HG02798 (cell line): ENCODE results near the gene PLA2G4F.

Experiments
- ATAC-seq: cut with Tn5 transposase; IDR thresholded peaks from one replicate; pipeline ENCODE4 v1.9.1; 2021; ENCODE audit warnings: mild to moderate bottlenecking; ENCODE audit not compliant: unreplicated experiment, poor library complexity

The PLA2G4F gene

DNA sequence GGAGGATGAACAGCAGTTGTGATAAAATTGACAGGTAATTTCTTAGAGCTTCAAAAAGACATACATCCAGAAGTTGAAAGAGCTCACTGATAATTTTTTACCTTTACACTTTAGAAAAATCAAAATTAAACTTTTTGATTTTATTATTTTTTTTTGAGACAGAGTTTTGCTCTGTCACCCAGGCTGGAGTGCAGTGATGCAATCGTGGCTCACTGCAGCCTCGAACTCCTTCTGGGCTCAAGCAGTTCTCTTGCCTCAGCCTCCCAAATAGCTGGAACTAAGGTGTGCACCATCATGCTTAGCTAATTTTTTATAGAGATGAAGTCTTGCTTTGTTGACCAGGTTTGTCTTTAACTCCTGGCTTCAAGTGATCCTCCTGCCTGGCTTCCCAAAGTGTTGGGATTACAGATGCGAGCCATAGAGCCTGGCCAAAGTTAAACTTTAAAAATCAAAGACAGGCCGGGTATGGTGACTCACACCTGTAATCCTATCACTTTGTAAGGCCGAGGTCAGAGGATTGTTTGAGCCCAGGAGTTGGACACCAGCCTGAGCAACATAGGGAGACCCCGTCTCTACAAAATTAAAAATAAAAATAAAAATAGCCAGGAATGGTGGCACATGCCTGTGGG, 21.7 kb downstream of the PLA2G4F start:
- no peak for ATAC-seq

DNA sequence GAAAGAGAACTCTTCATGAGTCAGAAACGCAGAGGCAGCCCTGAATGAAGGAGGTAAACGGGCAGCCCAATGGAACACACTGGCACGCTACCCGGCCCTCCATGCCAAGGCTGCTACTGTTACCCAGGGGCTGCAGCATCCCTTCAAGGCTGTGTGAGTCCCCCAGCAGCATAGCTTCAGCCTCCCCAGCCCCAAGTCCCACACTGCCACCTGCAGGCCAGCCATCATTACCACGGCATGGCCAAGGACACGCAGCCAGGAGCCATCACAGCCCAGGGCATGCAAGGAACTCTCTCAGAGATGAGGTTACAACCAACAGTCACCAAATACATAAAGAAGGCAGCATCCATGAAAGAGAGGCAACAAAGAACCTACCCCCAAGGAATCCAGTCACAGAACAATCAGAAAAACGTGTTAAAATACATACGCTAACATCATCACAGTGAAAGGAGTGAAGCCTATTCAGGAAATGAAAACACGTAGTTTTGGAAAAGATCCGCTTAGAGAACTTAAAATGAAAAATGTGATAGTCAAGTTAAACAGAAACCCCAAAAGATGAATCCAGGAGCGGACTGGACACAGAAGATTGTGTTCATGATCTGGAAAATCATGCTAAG, 22.4 kb downstream of the PLA2G4F start:
- ATAC-seq, result no peak

DNA sequence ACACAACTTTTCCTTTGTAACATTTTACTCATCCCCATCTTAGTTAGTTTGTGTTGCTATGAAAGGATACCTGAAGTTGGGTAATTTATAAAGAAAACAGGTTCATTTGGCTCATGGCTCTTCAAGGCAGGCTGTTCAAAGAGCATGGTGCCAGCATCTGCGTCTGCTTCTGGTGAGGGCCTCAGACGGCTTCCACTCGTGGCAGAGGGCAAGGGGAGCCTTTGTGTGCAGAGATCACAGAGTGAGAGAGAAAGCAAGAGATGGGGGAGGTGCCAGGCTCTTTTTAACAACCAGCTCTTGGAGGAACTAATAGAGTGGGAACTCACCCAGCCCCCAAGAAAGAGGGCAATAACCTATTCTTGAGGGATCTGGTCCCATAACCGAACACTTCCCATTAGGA, 23.1 kb downstream of the PLA2G4F start:
- no peak for ATAC-seq

DNA sequence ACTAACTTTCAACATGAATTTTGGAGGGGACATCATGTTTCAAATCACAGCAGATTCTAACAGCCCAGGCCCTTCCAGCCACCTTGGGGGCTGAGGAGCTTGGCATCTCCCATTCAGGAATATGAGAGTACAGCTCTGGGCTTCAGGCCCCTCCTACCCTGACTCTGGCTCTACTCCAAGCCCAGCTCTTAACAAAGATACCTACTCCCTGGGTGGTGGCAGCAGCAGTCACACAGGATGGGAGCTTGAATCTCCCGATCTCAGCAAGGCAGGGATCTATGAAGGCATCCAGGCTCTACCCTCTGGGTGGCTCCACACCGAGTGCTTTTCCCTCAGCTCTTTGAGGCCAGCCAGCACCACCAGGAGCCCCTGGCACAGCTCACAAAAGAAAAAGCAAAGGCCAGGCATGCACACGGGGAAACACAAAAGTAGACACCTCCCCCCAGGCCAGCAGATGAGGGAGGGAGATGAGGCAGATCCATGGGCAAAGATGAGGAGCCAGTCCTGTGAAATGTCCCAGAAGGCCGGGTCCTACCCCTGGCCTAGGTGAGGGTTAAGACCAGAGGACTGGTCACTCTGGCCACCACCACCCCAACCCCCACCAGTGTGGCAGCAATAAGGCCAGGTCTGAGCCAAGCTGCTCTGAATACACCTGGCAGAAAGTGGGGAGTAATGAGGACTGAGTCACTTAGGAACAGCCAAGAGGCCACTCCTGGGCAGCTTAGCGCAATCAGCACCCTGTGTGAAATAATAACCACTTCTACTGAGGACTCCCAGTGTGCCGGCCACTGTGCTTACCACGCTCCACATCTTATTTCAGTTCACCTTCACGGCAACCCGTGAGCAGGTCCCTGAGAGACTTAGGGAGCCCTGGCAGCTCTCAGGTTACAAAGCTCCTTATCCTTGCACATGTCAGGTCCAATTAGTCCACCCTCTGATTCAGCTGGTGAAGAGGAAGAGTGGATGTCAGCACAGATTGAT, 24.3 kb downstream of the PLA2G4F start:
- no peak for ATAC-seq

DNA sequence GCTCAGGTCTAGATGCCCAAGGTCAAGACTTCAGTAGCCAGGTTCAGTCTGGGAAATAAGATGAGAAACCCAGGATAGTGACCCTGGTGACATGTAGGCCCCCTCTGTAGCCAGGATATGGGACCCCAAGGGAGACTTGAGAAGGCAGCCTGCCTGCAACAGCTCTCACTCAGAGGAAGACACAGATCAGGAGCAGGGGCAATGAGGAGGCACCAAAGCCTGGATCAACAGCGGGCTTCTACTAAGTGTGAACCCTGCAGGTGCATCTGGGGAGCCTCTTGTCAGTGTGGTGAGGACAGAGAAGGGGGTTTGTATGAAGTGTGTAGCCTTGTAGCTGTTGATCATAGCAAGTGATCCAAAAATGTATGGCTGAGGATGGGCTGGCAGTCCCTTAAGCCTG, 25.4 kb downstream of the PLA2G4F start:
- no peak for ATAC-seq

DNA sequence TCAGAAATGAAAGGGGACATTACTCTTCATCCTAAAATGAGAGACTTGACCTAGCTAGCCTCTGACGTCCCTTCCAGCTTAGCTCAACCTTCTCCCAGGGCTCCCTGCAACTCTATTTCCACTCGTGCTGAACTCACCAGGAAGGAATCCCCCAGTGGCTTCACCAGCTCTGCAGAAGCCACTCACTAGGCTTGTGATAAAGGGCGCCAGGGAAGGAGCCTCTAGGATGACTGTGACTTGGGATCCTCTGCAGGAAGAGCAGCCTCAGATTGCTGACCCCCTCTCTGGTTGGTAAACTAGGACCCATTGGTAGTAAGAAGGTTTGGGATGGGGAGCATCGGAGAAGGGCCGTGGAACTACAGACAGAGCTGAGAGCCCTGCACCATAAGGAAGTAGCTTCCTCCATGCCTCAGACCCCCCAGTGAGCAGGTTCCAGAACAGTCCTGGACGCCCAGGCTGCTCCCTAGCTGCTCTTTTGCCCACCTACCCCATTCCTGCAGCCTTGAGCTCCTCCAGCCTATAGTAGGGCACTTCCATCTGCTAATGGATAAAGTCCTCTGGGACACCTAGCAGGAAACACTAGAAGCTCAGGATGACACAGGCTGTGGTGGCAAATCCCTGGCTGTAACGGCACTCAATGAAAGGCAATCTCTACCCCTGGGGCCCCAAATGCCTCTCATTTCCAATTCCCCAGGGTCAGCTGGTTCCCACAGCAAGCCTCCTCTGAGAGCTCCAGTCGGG, 26.0 kb downstream of the PLA2G4F start:
- no peak for ATAC-seq

DNA sequence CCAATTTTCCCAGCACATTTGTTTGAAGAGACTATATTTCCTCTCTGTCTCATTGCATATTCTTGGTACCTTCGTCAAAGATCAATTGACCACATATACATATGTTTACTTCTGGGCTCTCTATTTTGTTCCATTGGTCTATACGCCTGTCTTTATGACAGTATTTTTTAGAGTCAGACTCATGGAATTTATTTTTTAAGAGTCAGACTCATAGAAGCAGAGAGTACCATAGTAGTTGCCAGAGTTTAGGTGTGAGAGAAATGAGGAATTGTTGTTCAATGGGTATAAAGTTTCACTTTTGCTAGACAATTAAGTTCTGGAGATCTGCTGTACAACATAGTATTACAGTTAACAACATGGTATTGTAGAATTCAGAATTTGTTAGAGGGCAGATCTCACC, 27.1 kb downstream of the PLA2G4F start:
- no peak for ATAC-seq

DNA sequence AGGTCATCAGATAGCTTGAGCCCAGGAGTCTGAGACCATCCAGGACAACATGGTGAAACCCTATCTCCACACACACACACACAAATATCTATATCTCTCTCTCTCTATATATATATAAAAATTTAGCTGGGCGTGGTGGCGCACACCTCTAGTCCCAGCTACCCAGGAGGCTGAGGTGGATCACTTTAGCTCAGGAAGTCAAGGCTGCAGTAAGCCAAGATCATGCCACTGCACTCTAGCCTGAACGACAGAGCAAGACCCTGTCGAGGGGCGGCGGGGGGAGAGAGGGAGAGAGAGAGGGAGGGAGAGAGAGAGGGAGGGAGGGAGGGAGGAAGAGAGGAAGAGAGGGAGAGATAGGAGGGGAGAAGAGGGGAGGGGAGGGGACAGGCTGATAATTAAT, 28.0 kb downstream of the PLA2G4F start:
- no peak for ATAC-seq

DNA sequence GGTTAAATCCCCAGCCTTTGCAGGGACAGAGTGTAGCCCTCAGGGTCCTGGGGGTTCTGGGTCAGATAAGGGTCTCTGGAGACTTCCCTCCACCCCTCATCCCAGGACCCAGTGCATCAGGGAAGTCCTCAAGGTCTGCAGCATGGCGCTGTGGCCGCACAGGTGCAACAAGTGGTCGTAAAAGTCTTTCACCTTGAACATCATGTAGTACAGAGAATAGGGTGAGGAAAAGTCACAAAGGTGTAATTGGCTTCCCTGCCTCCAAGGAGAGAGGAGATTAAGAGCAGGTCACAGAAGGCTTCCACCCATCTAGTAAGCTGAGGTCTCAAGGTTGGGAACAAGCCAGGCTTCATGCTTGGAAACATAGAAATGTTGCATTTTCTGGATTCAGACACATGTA, 32.9 kb downstream of the PLA2G4F start:
- no peak for ATAC-seq

DNA sequence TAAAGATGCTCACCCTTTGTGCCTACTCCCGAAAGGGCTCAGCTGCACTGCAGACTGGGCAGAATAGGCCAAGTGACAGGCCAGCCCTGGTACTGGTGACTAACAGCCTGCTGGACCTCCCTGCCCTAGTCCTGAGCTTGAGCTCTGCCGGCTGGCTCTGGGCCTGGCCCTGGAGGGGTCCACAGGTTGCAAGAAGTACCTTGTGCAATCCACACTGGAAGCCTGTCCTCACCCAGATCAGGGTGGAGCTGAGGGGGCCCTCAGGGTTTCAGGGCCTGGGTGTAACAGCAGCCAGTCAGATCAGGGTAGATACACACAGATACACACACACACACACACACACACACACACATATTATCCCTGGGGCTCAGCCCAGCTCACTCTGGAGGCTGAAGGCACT, 34.8 kb downstream of the PLA2G4F start:
- no peak for ATAC-seq

DNA sequence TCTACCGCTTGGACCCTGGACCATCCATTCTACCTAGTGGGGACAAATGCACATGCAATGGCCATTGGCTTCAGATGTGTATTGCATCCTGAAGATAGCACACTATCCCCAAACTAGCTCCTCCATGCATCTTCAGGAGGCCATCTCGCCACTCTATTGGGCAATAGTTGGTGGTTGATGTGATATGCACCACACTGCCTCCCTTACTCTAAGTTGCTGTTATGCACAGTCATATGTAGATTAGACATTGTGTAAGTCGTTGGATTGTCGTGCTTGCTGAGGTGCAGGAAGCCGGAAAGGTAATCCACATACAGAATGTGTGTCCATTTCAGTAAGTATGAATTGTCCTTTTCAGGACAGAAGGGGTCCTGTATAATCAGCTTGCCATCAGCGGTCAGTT, 35.4 kb downstream of the PLA2G4F start:
- no peak for ATAC-seq

DNA sequence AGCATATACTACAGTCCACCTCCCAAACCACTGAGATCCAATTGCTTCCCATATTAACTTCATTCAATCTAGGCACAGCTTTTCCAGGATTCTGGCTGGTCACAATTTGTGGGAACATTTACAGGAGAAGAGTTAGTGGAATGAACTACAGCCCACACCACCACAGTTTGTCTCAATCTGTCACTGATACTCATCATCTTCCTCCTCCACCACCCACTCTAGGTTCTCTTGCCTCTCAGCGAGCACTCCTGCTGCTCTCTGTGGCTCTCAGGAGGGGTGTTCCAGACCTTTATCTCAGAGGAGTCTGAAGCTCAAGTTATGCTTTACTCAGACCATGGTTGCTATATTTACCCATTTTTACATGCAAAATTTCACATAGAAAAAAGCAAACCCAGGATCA, 36.2 kb downstream of the PLA2G4F start:
- no peak for ATAC-seq

DNA sequence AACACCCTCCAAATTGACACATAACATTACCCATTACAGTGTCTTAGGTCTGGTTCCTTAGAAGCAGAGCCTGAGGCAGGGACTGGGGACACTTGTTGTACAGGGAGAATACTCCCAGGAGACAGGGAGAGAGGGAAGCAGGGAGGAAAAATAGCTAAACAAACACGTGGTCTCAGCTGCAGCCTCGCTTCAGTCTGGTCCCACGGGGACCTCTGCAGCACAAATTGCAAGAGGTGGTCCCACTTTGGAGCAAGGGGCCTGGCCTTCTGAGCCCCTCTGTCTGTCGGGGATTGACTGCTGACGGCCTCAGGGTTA, 37.0 kb downstream of the PLA2G4F start:
- ATAC-seq, result no peak

DNA sequence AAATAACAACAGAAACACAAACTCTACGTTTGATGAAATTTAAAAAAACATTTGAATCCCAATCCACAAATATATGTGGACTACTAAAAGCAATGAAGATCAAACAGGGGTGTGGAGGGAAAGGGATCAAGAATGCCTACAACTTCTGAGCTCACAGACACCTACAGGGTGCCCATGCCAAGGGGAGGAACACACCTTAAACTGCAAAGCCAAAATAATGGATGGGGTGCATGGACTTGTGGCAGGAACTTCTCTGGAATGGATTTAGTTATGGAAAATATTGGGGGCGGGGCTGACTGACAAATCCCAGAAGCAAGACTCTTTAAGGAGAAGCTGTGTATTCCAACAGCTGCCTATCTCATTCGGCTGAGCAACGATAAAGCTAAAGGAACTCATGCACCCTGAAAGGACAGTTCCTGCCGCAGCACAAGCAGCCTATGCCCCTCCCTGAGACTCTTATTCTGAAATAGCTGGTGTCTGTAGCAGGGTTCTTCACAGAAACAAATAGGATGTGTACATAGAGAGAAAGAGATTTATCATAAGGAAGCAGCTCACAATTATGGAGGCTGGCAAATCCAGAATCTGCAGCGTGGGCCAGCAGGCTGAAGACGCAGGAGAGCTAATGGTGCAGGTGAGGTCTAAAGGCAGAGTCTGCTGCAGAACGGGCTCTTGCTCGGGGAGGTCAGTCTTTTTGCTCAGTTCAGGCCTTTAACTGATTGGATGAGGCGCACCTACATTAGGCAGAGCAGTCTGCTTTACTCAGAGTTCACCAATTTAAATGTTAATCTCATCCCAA, 37.6 kb downstream of the PLA2G4F start:
- ATAC-seq, result no peak

DNA sequence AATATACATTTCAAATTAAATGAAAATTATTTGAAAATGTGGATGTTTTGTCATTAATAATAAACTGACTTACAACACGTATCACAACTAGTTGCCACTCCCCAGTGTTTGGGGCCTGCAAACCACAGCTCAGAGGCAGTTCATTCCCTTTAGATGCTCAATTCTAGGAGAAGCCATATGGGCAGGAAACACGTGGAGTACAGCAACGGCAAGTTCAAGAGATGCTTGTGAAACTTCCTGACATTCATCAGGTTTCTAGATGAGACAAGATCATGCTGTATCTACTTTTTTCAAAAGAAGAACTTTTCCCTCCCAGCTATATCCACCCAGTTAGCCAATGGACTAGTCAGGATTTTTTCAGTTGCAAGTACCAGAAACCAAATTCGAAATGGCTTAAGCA, 44.5 kb downstream of the PLA2G4F start:
- no peak for ATAC-seq

DNA sequence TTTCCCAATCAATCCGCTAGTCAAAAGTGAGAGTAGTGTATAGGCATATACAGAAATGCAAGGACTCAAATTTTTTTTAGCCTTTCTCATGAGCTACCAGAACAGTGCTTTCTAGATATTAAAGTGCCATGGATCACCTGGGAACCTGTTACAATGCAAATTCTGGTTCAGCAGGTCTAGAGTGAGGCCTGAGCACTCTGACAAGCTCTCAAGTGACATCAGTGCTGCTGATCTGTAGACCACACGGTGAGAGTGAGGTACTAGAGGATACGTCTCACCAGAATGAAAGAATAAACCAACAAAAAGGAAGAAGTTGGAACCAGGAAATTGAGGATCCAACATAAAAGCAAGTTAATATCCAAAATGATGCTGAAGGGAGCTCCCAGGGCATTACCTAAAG, 46.1 kb downstream of the PLA2G4F start:
- ATAC-seq, result no peak

DNA sequence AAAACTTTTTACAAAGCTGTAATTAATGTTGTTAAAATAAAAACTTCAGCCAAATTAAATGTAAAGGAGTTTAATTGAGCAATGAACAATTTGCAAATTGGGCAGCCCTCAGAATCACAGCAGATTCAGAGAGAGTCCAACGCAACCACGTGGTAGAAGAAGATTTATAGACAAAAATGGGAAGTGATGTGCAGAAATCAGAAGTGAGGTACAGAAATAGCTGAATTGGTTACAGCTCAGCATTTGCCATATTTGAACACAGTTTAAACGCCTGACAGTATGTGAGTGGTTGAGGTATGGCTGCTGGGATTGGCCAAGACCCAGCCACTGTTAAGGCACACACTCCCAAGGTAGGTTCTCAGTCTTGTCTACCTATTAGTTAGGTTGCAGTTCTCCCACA, 47.6 kb downstream of the PLA2G4F start:
- no peak for ATAC-seq

DNA sequence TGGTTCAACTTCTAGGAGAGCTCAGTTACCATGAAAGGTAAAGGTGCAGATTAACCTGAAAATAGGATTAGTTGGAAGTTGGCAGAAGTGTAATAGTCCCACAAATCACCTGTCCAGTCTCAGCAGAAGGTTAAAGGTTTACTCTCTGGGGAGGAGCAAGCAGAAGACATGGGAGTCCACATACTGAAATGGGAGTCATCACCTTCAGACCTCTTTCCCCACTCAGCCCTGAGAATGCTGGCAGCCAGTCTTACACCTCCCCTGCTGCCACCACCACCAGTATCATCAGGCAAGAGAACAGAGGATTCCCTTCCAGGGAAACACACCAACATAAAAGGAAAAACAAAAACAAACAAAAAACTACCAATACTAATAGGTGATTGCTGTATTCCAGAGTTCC, 48.2 kb downstream of the PLA2G4F start:
- ATAC-seq, result no peak

DNA sequence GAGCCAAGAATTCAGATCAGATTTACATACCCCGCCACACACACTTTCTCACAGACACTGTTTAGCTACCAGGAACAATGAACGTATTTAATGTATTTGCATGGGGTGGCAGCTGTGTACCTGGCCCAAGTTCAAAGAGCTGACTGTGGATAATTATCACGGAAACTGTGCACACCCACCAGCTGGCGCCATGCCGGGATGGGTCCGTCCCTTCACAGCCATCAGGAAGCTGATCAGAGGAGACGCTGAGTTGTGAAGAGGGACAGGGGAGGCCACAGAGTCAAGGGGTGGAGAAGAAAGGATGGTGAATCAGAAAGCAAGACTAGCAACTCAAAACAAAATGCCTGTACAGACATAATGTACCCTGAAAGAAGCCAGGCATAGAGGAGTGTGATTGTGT, 49.0 kb downstream of the PLA2G4F start:
- ATAC-seq, result no peak

DNA sequence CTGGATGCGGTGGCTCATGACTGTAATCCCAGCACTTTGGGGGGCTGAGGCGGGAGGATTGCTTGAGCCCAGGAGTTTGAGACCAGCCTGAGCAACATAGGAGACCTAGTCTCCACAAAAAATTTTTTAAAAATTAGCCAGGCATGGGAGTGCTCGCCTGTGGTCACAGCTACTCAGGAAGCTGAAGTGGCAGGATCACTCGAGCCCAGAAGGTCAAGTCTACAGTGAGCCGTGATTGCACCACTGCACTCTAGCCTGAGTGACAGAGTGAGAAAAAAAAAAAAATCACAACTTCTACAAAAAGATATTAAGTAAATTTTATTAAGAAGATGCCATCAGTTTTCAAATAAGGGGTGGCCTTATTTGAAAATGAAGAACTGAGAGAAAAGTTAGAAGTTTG, 50.1 kb downstream of the PLA2G4F start:
- ATAC-seq, result no peak
